Epithelial cell of alveolus of lung (primary cell): ENCODE data around the gene C1QTNF3. TPM values are rescaled to one million over a fixed set of nuclear protein-coding genes. Genes with fewer than 3 reads are reported as not detected.

Source experiments
- total RNA-seq: library from RNA; depleted of rRNA; stranded (reverse); fragments of >200 nt; gene quantifications from 2 replicates; pipeline ENCODE4 v1.2.1, GENCODE V29; 2015

C1QTNF3 gene, protein sequence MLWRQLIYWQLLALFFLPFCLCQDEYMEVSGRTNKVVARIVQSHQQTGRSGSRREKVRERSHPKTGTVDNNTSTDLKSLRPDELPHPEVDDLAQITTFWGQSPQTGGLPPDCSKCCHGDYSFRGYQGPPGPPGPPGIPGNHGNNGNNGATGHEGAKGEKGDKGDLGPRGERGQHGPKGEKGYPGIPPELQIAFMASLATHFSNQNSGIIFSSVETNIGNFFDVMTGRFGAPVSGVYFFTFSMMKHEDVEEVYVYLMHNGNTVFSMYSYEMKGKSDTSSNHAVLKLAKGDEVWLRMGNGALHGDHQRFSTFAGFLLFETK
- 0.13 and 0.64 TPM in 2 replicates for total RNA-seq

DNA sequence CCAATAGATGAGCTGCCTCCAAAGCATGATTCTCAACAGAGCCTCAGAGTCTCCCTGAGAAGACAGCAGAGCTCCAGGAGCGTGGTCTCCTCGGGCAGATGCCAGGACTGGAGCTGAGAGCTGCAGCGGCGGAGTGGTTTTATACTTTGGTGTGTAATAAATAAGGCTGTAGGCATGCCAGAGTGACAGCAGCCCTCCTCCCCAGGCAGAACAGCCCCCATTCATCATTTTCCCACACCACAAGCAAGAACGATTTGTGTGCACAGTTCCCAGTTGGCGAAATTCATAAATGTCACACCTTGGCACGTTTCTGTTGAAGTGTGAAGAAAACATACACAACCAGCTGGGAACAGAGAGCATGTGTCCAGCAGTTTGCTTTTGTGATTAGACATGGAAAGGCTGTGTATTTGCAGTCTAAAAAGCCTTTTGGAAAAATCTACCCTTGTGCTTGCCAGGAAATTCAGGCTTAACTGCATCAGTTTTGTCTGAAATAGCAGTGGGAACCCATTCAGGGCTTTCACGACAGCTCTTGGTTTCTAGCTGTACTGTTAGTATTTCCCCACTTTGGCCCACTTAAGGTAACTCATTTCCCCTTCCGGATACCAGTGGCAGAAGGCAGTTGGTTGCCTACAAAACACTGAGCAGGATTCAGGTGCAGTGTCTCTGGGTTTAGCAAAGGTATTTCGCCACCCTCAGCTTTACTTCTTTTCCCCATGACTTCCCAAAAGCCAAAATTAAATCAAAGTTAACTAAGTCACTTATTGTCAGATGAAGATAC lies at the start of gene C1QTNF3:
C1QTNF3 (minus strand) TSS at position 115 of the 778 bp plus-strand sequence; CDS start at position 27, 88 bp downstream.

DNA sequence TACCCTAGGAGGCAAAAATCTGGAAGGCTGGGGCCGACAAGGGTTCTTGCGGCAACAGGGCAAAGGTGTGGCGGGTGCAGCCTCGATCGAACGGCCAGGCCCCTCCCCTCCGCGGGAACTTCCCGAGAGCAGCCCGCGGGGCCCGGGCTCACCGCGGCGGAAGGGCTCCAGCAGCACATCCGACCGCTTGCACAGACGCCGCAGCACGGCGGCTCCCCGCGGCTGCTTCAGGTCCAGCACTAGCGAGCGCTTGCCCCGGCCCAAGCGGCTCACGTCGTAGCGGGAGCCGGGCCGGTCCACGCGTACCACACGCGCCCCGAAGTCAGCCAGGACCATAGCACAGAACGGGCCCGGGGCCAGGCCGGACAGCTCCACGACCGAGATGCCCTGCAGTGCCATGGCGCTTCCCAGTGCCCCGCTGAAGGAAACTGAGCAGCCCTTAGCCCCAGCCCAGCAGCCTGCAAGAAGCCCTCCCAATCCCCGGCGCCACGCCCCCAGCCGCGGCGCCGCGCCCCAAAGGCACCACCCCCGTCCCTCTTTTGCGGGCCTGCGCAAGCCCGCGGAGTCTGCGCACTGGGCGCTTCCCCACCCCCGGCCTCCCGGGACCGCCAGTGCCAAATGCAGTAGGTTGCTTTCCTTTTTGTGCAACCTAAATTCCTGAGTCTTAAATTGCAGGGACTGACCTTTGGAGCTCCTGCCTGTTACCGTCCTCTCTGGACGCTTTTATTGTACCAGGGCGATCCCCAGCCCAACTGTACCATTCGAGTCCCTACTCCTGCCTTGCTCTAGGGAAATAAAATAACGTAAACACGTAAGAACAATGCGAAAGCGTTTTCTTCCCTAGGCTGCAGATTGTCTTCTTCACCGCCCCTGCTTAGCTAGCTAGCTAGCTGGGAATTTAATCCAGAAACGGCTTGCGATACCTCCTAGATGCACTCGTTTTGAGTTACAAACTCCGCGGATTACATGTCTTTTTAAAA lies 35.1 kb downstream of the C1QTNF3 start, which contains the start of gene AMACR:
AMACR (minus strand) TSS at position 430 of the 980 bp plus-strand sequence; CDS start at position 399, 31 bp downstream.

DNA sequence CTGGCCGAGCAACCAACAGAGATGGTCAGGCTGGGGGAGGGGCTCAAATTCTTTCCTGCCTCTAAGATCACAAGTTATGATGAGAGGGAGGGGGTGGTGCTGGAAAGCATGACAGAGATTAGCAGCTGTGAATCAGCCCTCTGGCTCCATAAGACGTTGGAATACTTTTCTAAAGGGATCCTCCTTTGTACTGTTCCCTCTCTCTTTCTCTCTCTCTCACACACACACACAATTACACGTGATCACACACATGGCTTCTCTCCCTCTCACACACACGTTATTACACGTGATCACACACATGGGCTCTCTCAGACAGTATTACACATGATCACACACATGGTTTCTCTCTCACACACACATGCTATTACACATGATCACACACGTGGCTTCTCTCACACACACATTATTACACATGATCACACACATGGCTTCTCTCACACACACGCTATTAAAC lies 58.3 kb downstream of the C1QTNF3 start, which contains the start of gene SLC45A2:
SLC45A2 (minus strand) TSS at position 23 of the 454 bp plus-strand sequence. CDS start 110 bp downstream, outside the sequence.

Other genes with a start within 250 kb of the C1QTNF3 start
- gene ADAMTS12, start 151.2 kb downstream of the C1QTNF3 start, total RNA-seq = 20.6 and 82.2 TPM in 2 replicates
- 0.13 TPM in 1 of 2 replicates, not detected in the other for gene RXFP3, start 106.8 kb downstream of the C1QTNF3 start, total RNA-seq
- gene SLC45A2, start 58.5 kb downstream of the C1QTNF3 start, total RNA-seq = not detected in 2 replicates
- 4.8 and 12.9 TPM in 2 replicates for gene AMACR, start 35.2 kb downstream of the C1QTNF3 start, total RNA-seq